ENCODE results near the gene GARNL3.

The GARNL3 gene

GRCh38 chr9:127316586-127317323 is 52.2 kb downstream of the GARNL3 start:
- no peak for DNase-seq

DNA sequence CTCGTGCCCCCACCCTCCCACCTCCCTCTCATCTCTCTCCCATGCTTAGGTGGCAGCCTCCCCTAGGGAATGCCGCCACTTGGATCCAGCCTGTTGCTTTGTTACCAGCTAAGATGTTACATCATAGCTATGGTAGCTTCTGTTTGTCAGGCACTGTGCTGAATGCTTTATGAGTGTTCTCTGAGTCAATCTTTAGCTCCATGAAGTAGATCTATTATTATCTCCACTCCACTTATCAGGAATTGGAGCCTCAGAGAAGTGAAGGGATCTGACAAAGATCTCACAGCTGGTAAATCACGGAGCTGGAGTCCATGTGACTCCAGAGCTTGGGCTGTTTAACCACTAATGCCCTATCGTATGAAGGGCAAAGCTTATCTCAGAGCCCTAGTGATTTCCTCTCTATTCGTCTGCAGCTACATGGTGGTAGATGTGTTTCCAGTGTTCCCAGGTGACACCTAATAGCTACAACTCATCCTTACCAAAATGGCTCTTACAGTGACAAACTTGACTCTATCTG is 54.1 kb downstream of the GARNL3 start:
- no peak for DNase-seq

- no peak for DNase-seq
Observed at GRCh38 chr9:127319366-127320114, 55.0 kb downstream of the GARNL3 start.

GRCh38 chr9:127320115-127320378 is 55.5 kb downstream of the GARNL3 start:
- DNase-seq, result no peak

GRCh38 chr9:127323393-127323792 is 58.8 kb downstream of the GARNL3 start:
- no peak for DNase-seq

- no peak for DNase-seq
Observed at GRCh38 chr9:127330501-127330900, 65.9 kb downstream of the GARNL3 start.

- DNase-seq, result no peak
Observed at GRCh38 chr9:127333221-127334064, 68.9 kb downstream of the GARNL3 start.

- no peak for DNase-seq
Observed at GRCh38 chr9:127334725-127335124, 70.2 kb downstream of the GARNL3 start.

DNA sequence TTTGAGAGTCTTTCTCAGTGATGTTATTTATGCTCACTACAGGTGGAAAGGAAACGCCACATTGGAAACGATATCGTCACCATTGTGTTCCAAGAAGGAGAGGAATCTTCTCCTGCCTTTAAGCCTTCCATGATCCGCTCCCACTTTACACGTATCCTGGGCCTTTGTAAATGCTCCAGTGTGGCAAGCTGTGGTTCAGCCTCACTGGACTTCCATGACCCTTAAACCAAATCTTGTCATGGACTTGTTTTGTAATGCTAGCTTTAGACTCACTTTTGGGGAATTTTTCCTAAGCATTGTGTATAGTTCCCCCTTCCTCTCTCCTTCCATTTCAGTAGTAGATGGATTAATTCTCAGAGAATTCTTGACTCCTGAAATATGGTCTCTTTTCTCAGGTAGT is 71.5 kb downstream of the GARNL3 start:
- no peak for DNase-seq

DNA sequence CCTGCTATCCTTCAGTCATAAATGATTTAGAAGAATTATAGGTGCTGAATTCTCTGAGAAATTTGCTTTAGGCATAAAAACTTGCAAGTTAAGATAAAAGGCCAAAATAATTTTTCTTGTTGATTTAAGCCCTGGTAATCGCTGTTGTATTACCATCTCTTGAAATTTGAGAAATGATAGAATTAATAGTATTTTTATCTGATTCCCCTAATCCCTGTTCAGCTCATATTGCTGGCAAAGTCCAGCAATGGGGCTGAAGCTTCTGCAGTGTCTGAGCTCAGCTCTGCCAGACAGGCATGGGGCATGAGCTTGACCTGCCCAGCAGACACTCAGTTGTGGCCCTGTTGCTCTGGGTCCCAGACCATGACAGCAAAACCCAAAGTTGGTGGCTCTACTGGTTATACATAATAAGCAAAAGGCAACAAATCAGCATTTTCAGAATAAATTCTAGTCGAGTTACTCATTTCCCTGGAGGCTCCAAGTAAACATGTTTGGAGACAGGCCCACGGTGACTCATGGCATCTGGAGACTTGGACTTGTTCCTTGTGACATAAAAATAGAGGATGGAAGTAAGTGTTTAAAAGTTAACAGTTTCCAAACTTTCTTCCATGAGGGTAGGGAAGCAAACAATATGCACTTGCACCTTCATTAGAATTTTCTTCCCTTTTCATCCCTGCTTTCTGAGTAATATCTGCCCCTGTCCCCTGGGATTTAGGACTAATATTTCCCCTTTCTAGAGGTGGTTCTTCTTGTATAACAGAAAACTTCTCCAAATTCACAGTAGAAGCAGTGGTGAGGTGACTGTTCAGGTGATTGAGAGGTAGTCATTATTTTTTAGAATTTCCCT is 72.2 kb downstream of the GARNL3 start:
- DNase-seq, result no peak

DNA sequence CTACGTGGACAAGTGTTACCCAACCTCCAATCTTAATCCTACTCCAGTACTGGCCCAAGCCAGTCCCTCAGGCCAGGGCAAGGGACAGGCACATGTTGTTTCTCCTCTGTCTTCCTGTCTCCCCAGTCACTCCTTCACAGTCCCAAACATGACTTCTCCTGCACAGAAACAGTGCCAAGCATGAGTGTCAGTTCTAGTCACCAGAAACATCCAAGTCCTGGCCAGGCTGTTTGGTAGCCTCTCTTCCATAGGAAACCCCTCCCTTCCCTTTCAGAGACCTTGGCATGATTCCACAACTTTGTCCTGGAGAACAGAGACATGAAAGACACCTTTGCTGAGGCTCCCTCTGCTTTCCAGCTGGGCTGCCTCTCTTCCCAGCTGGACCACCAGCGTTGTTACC is 76.1 kb downstream of the GARNL3 start:
- no peak for DNase-seq

- no peak for DNase-seq
Observed at GRCh38 chr9:127341152-127341551, 76.6 kb downstream of the GARNL3 start.

GRCh38 chr9:127344368-127345000 is 79.9 kb downstream of the GARNL3 start:
- DNase-seq, result no peak

GRCh38 chr9:127345566-127345965 is 81.0 kb downstream of the GARNL3 start:
- no peak for DNase-seq

- no peak for DNase-seq
Observed at GRCh38 chr9:127346584-127346983, 82.0 kb downstream of the GARNL3 start.

DNA sequence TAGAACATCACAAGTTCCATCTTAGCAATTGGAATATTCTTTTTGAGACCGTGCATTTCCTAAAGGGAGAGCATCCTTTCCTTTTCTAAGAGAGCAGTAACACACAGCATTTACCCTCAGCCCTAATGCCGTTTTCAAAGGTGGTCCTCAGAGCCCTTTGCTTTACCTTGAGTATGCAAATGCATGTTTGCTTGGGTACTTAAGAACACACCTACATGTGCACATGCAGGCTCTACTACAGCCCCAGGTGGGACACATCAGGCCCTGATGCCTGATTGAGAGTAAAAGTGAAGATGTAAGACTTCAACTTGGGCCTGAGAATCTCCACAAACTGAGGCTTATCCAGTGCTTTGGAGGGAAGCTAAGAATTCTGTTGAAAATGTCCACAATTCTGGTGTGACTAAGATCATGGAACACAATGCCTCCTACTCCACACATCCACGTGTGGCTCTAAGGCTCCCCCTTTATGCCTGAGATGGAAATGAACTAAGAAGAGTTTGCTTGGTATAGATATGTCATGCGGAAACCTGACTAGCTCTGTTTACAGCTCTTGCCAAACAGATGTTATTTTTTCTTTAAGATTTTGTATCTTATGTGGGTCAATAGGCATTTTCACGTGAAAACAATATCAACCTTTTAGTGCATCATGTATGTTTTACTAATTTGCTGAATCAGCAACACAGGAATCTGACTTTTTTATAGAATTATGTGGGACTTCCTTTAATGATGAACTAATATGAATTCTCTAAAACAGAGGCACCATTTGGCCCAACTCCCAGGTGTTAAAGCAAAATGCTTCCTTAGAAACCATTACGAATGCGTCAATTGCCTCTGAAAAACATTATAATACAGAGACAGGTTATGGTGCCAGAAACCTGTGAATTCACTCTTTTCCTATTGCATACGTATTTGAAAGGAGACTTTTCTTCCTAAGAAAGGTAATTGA is 83.5 kb downstream of the GARNL3 start:
- no peak for DNase-seq

GRCh38 chr9:127349483-127350113 is 85.0 kb downstream of the GARNL3 start:
- DNase-seq, result no peak

- DNase-seq, result no peak
Observed at GRCh38 chr9:127351182-127352166, 86.9 kb downstream of the GARNL3 start.

- DNase-seq, result no peak
Observed at GRCh38 chr9:127353882-127354281, 89.3 kb downstream of the GARNL3 start.
